Immature natural killer cell (primary cell): ENCODE measurements around the gene TTC39C. TPM values are rescaled to one million over a fixed set of nuclear protein-coding genes. Genes with fewer than 3 reads are reported as not detected.
"Not testable (repeated sequence)": the region's sequence is repeated elsewhere in the genome, so short reads cannot be mapped to it uniquely, and the experiment has no call there.

Experiments
- DNase-seq, 3 donors: peaks; one replicate each; pipeline ENCODE4 v3.0.0; 2022; ENCODE audit warnings: mixed read lengths in 1 of 3
- H3K27ac Mint-ChIP-seq, 6 donors: one replicate each; pipeline ENCODE4 v1.8.0; 2020; ENCODE audit warnings: mixed read lengths in 6 of 6, mild to moderate bottlenecking in 5 of 6, inconsistent platforms in 4 of 6, moderate library complexity in 3 of 6
- H3K27me3 Mint-ChIP-seq, 3 donors: one replicate each; pipeline ENCODE4 v1.8.0; 2020 to 2021; ENCODE audit warnings: low read depth in 3 of 3, mild to moderate bottlenecking in 3 of 3, mixed read lengths in 3 of 3, moderate library complexity in 3 of 3, inconsistent platforms in 1 of 3
- H3K36me3 Mint-ChIP-seq, 3 donors: one replicate each; pipeline ENCODE4 v1.8.0; 2020; ENCODE audit warnings: mixed read lengths in 3 of 3, inconsistent platforms in 2 of 3, mild to moderate bottlenecking in 2 of 3
- H3K4me1 Mint-ChIP-seq, 2 donors: one replicate each; pipeline ENCODE4 v1.8.0; 2020; ENCODE audit warnings: inconsistent platforms in 2 of 2, mild to moderate bottlenecking in 2 of 2, mixed read lengths in 2 of 2, moderate library complexity in 1 of 2
- H3K4me3 Mint-ChIP-seq, 5 donors: one replicate each; pipeline ENCODE4 v1.8.0; 2020; ENCODE audit warnings: mild to moderate bottlenecking in 5 of 5, mixed read lengths in 5 of 5, inconsistent platforms in 3 of 5, moderate library complexity in 3 of 5
- H3K9me3 Mint-ChIP-seq, 6 donors: one replicate each; pipeline ENCODE4 v1.8.0; 2020; ENCODE audit warnings: mild to moderate bottlenecking in 6 of 6, mixed read lengths in 6 of 6, inconsistent platforms in 4 of 6, moderate library complexity in 3 of 6
- polyA plus RNA-seq, 3 donors: library from polyadenylated mRNA; unstranded; fragments of 300-500 nt; fragmentation: Illumina TruSeq; gene quantifications; one replicate each; pipeline ENCODE4 v1.2.3, GENCODE V29; 2021

TTC39C gene
- polyA plus RNA-seq, 3 donors from 2014 or later = 18.3 to 26.7 (median 25.0) TPM

DNA sequence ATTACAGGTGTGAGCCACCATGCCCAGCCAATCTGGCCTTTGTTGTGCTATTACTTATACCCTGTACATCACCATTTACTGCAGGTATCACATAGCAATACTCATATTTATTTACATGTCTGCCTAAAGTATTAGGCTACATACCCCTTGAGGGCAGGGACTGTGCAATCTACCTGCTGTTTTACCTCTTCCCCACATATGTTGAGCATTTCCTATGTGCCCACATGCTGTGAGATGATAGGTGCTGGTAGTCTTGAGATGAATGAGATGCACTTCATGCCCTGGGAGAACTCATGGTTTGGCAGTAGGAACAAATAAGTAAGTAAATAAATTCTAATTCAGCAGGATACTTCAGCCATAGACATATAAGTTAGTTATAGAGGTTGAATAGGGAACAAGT, 59.2 kb downstream of the TTC39C start:
- H3K27ac Mint-ChIP-seq = peak overlapping the region in 1 of 6 donors; percentile 52
- peaks cover 27 to 30% of the 10 kb centered on the region in 2 donors for H3K4me1 Mint-ChIP-seq
- H3K4me3 Mint-ChIP-seq = no peak overlapping the region
- no peaks in the 10 kb centered on the region for H3K27me3 Mint-ChIP-seq
- H3K36me3 Mint-ChIP-seq = peaks cover 13 to 31% (median 17%) of the 10 kb centered on the region in 3 donors
- no peaks in the 10 kb centered on the region for H3K9me3 Mint-ChIP-seq
- no peak for DNase-seq

DNA sequence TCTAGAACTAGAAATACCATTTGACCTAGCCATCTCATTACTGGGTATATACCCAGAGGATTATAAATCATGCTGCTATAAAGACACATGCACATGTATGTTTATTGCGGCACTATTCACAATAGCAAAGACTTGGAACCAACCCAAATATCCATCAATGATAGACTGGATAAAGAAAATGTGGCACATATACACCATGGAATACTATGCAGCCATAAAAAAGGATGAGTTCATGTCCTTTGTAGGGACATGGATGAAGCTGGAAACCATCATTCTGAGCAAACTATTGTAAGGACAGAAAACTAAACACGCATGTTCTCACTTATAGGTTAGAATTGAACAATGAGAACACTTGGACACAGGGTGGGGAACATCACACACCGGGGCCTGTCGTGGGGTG, 60.2 kb downstream of the TTC39C start:
- H3K4me3 Mint-ChIP-seq, H3K27ac Mint-ChIP-seq, DNase-seq, H3K27me3 Mint-ChIP-seq, H3K9me3 Mint-ChIP-seq: not testable (repeated sequence)
- Mint-ChIP-seq H3K4me1 (peaks cover 24 to 31% of the 10 kb centered on the region in 2 donors), H3K36me3 (peaks cover 17 to 31% (median 20%) of the 10 kb centered on the region in 3 donors)

DNA sequence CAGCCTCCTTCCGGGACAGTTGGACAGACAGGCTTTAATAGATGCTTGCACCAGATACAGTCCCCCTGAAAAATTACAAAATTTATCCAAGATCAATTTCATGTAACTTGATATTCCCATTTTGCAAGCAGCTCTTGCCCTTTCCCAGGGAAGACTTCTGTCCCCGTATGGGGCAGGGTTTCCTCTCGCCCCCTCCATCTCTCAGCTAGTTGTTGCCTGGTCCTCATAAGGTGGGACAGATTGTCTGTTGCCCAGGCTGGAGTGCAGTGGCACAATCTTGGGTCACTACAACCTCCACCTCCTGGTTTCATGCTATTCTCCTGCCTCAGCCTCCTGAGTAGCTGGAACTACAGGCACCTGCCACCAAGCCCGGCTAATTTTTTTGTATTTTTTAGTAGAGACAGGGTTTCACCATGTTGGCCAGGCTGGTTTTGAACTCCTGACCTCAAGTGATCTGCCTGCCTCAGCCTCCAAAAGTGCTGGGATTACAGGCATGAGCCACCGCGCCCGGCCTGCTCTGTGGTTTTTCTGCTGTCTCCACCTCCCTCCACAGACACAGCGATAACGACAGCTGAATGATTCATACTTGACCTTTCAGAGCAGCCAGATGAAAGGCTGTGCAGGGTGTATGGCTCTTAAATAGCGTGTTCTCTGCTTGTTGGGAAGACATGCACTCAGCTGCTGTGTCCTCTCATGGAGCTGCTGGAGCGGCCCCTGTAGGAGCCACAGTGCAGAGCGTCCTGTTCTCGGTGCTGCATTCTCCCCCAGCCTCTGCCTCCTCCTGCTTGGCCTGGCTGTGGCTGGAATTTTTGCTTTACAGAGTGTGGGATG, 61.4 kb downstream of the TTC39C start:
- Mint-ChIP-seq H3K36me3 (peaks cover 14 to 25% (median 20%) of the 10 kb centered on the region in 3 donors), H3K27me3 (no peaks in the 10 kb centered on the region), H3K4me3 (peak overlapping the region in 4 of 5 donors; percentile 29 to 50 (median 40)), H3K4me1 (peaks cover 32 to 38% of the 10 kb centered on the region in 2 donors), H3K9me3 (no peaks in the 10 kb centered on the region), H3K27ac (peak overlapping the region; percentile 53 to 85 (median 76))
- peak; percentile 24 to 40 (median 31) for DNase-seq

DNA sequence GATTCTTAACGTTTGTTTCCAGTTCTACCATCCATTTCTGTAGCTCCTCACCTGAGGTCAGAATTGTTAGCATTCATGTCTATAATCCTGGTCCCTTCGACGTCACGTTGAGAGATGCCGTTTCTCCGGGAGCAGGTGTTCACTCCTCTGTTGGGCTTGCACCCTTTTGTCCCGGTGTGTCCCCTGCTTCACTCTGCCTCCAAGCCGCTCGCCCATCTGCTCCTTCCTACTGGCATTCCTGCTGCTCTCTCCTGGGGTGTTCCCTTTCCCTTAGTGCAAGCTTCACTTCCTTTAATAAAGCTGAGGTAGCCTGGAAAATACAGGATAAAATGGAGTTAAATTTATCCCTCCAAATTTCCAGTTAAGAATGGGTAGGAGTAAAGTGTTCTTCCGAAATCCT, 62.4 kb downstream of the TTC39C start:
- Mint-ChIP-seq H3K36me3 (peaks cover 14 to 22% (median 20%) of the 10 kb centered on the region in 3 donors), H3K4me1 (peaks cover 33 to 46% of the 10 kb centered on the region in 2 donors), H3K27me3 (no peaks in the 10 kb centered on the region), H3K27ac (peak overlapping the region in 2 of 6 donors; percentile 12 to 49), H3K4me3 (no peak overlapping the region), H3K9me3 (no peaks in the 10 kb centered on the region)
- DNase-seq = no peak

DNA sequence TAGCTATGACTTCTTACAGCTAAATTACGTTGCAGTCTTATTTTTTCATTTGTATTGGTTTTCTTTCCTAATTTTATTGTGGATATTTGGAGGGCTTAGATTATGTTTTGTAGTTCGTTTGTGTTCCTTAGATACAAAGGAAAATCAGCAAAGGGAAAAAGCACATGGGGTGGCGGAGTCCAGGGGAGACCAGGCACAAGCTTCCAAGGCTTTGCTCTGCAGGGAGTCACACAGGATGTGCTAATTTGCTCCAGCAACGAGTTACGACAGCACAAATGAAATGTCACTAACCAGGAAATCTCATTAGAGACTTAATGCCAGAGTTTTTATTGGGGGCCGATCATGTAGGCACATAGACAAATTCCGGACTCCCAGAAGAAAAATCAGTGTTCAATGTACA, 63.8 kb downstream of the TTC39C start:
- Mint-ChIP-seq H3K27ac (no peak overlapping the region), H3K4me3 (no peak overlapping the region), H3K27me3 (no peaks in the 10 kb centered on the region), H3K4me1 (peaks cover 33 to 52% of the 10 kb centered on the region in 2 donors), H3K9me3 (no peaks in the 10 kb centered on the region), H3K36me3 (peaks cover 16 to 23% (median 22%) of the 10 kb centered on the region in 3 donors)
- no peak for DNase-seq

DNA sequence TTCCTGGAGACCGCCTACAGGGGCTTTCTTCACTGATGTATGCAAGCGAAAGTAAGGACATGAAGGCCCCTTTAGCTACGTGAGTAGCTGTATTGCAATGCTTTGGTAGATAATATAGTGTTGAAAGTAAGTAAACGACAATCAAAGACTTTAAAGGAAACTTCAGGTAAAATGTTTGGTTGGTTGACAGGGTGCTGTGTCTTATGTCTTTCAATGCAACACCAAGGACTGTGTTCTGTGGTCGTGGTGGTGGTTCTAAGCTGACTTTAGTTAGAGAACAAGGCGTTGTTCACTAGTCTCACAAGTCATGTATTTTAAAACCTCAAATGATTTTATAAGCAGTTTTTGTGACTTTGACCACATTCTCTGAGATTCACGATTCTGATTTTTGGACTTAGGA, 66.3 kb downstream of the TTC39C start:
- H3K4me1 Mint-ChIP-seq = peaks cover 26 to 53% of the 10 kb centered on the region in 2 donors
- peak overlapping the region in 4 of 6 donors; percentile 12 to 60 (median 21) for H3K27ac Mint-ChIP-seq
- DNase-seq = peak in 1 of 3 donors; percentile 3
- H3K27me3 Mint-ChIP-seq = no peaks in the 10 kb centered on the region
- peaks cover 14 to 29% (median 21%) of the 10 kb centered on the region in 3 donors for H3K36me3 Mint-ChIP-seq
- H3K4me3 Mint-ChIP-seq = no peak overlapping the region
- H3K9me3 Mint-ChIP-seq = no peaks in the 10 kb centered on the region

DNA sequence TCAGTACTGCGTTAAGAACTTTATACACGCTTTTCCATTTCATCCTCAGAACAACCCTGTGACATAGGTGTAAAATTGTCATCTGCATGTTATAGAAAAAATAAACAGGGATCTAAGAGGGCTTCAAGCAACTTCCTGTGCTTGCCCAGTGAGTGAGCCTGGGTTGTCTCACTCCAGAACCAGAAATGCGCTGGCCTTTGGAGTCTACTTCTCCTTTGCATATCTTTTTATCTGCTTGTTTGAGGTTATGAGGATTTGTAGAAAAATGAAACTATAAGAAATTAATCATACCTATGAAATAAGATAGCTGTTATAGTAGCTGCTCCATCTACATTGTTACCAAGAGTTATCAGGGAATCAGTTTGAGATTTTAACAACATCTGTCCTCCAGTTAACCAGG, 69.0 kb downstream of the TTC39C start:
- H3K36me3 Mint-ChIP-seq = peaks cover 20 to 35% (median 27%) of the 10 kb centered on the region in 3 donors
- H3K9me3 Mint-ChIP-seq = no peaks in the 10 kb centered on the region
- peak overlapping the region in 1 of 6 donors; percentile 13 for H3K27ac Mint-ChIP-seq
- H3K4me3 Mint-ChIP-seq = no peak overlapping the region
- no peak for DNase-seq
- peaks cover 13 to 41% of the 10 kb centered on the region in 2 donors for H3K4me1 Mint-ChIP-seq
- no peaks in the 10 kb centered on the region for H3K27me3 Mint-ChIP-seq

DNA sequence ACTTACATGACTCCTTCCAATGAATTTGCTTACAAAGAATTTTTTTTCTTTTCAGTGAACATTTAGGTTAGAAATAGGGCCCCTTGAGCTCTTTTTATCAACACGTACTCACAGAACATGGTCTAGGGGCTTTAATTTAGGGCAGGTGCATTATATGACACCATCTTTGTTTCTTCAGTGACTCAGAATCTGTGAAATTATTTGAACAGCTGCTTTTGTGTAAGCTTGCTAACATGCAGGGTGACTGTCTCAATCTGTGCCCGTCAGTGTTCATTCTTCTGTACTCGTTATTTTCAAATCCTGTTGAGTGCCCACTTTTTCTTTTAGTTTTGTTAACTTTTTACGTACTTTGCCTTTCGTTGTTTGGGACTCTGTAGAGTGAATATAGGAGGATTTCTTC, 71.5 kb downstream of the TTC39C start:
- Mint-ChIP-seq H3K36me3 (peaks cover 17 to 40% (median 31%) of the 10 kb centered on the region in 3 donors), H3K27ac (peak overlapping the region in 2 of 6 donors; percentile 41 to 46), H3K9me3 (no peaks in the 10 kb centered on the region), H3K27me3 (no peaks in the 10 kb centered on the region), H3K4me1 (peaks cover 3 to 27% of the 10 kb centered on the region in 2 donors), H3K4me3 (no peak overlapping the region)
- DNase-seq = no peak

DNA sequence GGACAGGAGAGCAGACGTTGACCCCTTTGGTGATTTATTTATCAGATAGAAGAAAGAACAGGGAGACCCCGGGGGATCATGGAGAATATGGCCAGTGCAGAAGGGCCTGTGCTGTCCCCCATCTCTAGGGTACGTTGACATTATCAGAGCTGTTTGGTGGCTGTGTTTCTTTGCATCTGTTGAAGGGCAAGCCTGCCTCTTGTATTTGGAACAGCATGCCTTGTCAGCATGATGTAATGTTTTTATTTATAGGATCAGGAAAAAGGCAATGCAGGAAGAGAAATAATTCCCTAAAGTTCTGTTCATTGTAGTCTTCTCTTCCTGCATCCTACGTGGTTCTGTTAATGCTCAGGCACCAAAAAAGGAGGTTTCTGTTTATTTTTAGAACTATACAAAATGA, 74.5 kb downstream of the TTC39C start:
- Mint-ChIP-seq H3K27ac (no peak overlapping the region), H3K9me3 (no peaks in the 10 kb centered on the region), H3K36me3 (peaks cover 26 to 38% (median 36%) of the 10 kb centered on the region in 3 donors), H3K27me3 (peaks cover 0 to 2% (median 0%) of the 10 kb centered on the region in 3 donors), H3K4me1 (peaks cover 7 to 27% of the 10 kb centered on the region in 2 donors), H3K4me3 (no peak overlapping the region)
- DNase-seq = no peak

DNA sequence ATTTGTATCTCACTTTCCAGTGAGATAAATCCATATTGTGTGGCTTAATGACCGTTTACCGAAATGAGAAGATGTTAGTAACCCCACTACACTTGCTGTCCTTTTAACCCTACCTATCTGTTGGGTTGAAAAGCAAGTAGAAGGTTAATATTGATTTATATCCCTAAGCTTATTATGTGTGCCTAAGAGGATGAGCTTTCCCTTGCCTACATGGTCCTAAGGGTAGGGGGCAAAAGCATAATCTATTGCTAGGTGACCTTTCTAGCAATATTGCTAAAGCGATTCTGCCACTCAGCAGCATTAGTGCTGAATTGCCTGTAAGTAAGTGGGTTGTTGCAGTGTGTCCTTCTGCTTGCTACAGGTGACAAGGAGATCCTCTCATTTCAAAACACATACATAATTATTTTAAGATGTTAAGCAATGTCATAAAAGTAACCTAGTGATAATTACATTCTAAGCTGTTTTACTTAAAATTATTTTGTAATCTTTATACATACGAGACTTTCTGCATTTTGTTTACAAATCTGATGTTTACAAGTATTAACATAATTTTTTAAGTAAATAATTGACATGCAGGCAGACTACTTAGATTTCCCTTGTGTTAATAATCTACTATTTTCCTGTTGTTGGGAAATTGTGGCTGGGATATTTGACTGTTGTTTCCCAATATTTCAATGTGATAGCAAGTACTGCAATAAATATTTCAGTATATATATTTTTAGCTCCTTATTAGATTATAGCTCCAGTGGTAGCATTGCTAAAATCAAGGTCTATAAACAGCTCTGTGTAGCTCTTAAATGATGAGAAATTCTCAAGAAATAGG, 75.2 kb downstream of the TTC39C start:
- peaks cover 33 to 37% (median 33%) of the 10 kb centered on the region in 3 donors for H3K36me3 Mint-ChIP-seq
- no peak overlapping the region for H3K4me3 Mint-ChIP-seq
- H3K4me1 Mint-ChIP-seq = peaks cover 14 to 33% of the 10 kb centered on the region in 2 donors

DNA sequence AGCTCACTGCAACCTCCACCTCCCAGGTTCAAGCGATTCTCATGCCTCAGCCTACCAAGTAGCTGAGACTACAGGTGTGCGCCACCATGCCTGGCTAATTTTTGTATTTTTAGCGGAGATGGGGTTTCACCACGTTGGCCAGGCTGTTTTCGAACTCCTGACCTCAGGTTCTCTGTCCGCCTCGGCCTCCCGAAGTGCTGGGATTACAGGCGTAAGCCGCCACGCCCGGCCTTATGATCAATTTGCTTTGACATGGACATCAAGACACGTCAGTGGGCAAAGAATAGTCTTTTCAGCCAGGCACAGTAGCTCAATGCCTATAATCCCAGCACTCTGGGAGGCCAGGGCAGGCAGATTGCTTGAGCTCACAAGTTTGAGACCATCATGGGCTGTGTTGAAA, 76.3 kb downstream of the TTC39C start:
- Mint-ChIP-seq H3K4me3 (no peak overlapping the region), H3K27ac (no peak overlapping the region), H3K36me3 (peaks cover 29 to 38% (median 34%) of the 10 kb centered on the region in 3 donors), H3K27me3 (peaks cover 0 to 2% (median 0%) of the 10 kb centered on the region in 3 donors), H3K9me3 (no peaks in the 10 kb centered on the region), H3K4me1 (peaks cover 20 to 39% of the 10 kb centered on the region in 2 donors)
- DNase-seq = no peak

More for the DNA sequence above, 75.2 kb downstream of the TTC39C start:
- Mint-ChIP-seq H3K27ac (no peak overlapping the region), H3K27me3 (peaks cover 0 to 2% (median 0%) of the 10 kb centered on the region in 3 donors), H3K9me3 (no peaks in the 10 kb centered on the region)
- DNase-seq = no peak

DNA sequence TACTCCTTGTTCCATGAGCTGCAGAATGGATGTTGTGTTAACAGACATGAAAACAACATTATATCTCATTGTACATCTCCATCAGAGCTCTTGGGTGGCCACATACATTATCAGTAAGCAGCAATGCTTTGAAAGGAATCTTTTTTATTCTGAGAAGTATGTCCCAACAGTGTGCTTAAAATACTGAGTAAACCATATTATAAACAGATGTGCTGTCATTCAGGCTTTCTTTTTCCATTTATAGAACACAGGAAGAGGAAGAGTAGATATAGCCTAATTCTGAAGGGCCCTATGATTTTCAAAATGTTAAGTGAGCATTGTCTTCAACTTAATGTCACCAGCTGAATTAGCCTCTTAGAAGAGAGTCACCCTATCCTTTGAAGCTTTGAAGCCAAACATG, 80.0 kb downstream of the TTC39C start:
- H3K9me3 Mint-ChIP-seq = peaks cover 0 to 5% (median under 1%) of the 10 kb centered on the region in 6 donors
- H3K27ac Mint-ChIP-seq = peak overlapping the region in 2 of 6 donors; percentile 18 to 49
- peak overlapping the region in 1 of 5 donors; percentile 9 for H3K4me3 Mint-ChIP-seq
- peaks cover 0 to 2% (median 0%) of the 10 kb centered on the region in 3 donors for H3K27me3 Mint-ChIP-seq
- H3K4me1 Mint-ChIP-seq = peaks cover 18 to 41% of the 10 kb centered on the region in 2 donors
- peaks cover 25 to 46% (median 39%) of the 10 kb centered on the region in 3 donors for H3K36me3 Mint-ChIP-seq
- no peak for DNase-seq

DNA sequence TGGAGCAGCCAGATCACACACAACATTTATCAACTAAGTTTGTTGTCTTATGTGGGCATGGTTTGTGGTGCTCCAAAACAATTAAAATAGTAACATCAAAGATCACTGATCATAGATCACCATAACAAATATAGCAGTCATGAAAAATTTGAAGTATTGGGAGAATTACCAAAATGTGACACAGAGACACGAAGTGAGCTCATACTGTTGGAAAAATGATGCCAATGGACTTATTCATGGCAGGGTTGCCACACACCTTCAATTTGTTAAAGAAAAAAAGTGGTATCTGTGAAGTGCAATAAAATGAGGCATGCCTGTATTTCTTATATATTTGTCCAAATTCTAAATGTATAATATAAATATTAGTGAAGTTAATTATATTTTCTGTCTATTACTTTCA, 81.4 kb downstream of the TTC39C start:
- DNase-seq = no peak
- H3K27me3 Mint-ChIP-seq = peaks cover 0 to 2% (median 0%) of the 10 kb centered on the region in 3 donors
- H3K4me1 Mint-ChIP-seq = peaks cover 22 to 45% of the 10 kb centered on the region in 2 donors
- H3K4me3 Mint-ChIP-seq = no peak overlapping the region
- peaks cover 25 to 43% (median 38%) of the 10 kb centered on the region in 3 donors for H3K36me3 Mint-ChIP-seq
- H3K27ac Mint-ChIP-seq = peak overlapping the region in 1 of 6 donors; percentile 45
- peaks cover 0 to 5% (median under 1%) of the 10 kb centered on the region in 6 donors for H3K9me3 Mint-ChIP-seq
